H1 (cell line): ENCODE data around the gene EPN2. TPM values are rescaled to one million over a fixed set of nuclear protein-coding genes. Genes with fewer than 3 reads are reported as not detected.
A peak's percentile ranks its signal among the peaks of the same experiment; 100 is the strongest.

ENCODE experiments used
- CTCF ChIA-PET: fragments of 300-600 bp; sonication (Branson Sonifier 250); formaldehyde crosslinking; loops from one replicate; lab custom pipeline; 2021; ENCODE audit not compliant: partially characterized antibody; lab: Charles Lee
- POLR2A ChIA-PET: fragments of 300-600 bp; sonication (Branson Sonifier 250); formaldehyde crosslinking; loops from one replicate; lab custom pipeline; 2021; ENCODE audit warnings: inconsistent platforms; ENCODE audit not compliant: partially characterized antibody; lab: Charles Lee
- DNase-seq, 2 experiments: peaks; one replicate each; pipeline versions ENCODE4 v3.0.0 to v3.0.0-alpha.2; 2010 to 2022; ENCODE audit warnings: low spot score in 2 of 2, low read depth in 1 of 2, mixed read lengths in 1 of 2
- FAIRE-seq: peaks from 2 replicates; lab custom pipeline; 2011; peaks lifted over from hg19 to GRCh38; lab: Jason Lieb, UNC
- H2AFZ ChIP-seq: 2 replicates; pipeline ENCODE4 v1.8.1; 2012; ENCODE audit warnings: low read length, inconsistent platforms
- H2AK5ac ChIP-seq: 2 replicates; pipeline ENCODE4 v1.6.1; 2013; ENCODE audit warnings: low read depth, low read length
- H2BK120ac ChIP-seq: replicated peaks from 2 replicates; pipeline ENCODE3; 2013; ENCODE audit warnings: low read depth, low read length, inconsistent platforms
- H2BK12ac ChIP-seq: 2 replicates; pipeline ENCODE4 v1.6.1; 2013; ENCODE audit warnings: low read depth, low read length
- H2BK15ac ChIP-seq: 2 replicates; pipeline ENCODE4 v1.6.1; 2013; ENCODE audit warnings: low read length
- H2BK20ac ChIP-seq: 2 replicates; pipeline ENCODE4 v1.6.1; 2013; ENCODE audit warnings: low read length
- H2BK5ac ChIP-seq: 2 replicates; pipeline ENCODE4 v1.6.1; 2013; ENCODE audit warnings: low read depth, low read length
- H3K14ac ChIP-seq: 2 replicates; pipeline ENCODE4 v1.6.1; 2013; ENCODE audit warnings: inconsistent platforms; ENCODE audit not compliant: insufficient read length
- H3K18ac ChIP-seq: 2 replicates; pipeline ENCODE4 v1.6.1; 2013; ENCODE audit warnings: low read length; ENCODE audit errors: extremely low read depth
- H3K23ac ChIP-seq: 2 replicates; pipeline ENCODE4 v1.6.1; 2013; ENCODE audit warnings: inconsistent platforms; ENCODE audit not compliant: insufficient read length
- H3K23me2 ChIP-seq: 2 replicates; pipeline ENCODE4 v1.6.1; 2013; ENCODE audit warnings: low read depth, low read length
- H3K27ac ChIP-seq: 2 replicates; pipeline ENCODE4 v1.6.1; 2011; ENCODE audit warnings: low read depth, low read length, inconsistent platforms
- H3K27me3 ChIP-seq, 4 experiments: replicated peaks in 1 of 4; 1 replicate in 1 of 4; 2 replicates in 3 of 4; pipeline versions ENCODE4 v1.6.1 to v1.8.1; 2011 to 2013; ENCODE audit warnings: low read length in 3 of 4, mild to moderate bottlenecking in 3 of 4, inconsistent platforms in 2 of 4, mixed read lengths in 2 of 4, moderate library complexity in 1 of 4; ENCODE audit not compliant: control insufficient read depth in 3 of 4, insufficient read depth in 3 of 4; ENCODE audit errors: extremely low read depth in 1 of 4
- H3K36me3 ChIP-seq, 4 experiments: 2 replicates each; pipeline versions ENCODE4 v1.6.1 to v1.8.1; 2011 to 2013; ENCODE audit warnings: mild to moderate bottlenecking in 4 of 4, low read length in 3 of 4, moderate library complexity in 2 of 4, control low read depth in 1 of 4, inconsistent platforms in 1 of 4; ENCODE audit not compliant: insufficient read depth in 4 of 4, control insufficient read depth in 2 of 4
- H3K4ac ChIP-seq: replicated peaks from 2 replicates; pipeline ENCODE3; 2013; ENCODE audit warnings: low read length, low read depth, mixed read lengths, inconsistent platforms; ENCODE audit not compliant: insufficient read length
- H3K4me1 ChIP-seq, 4 experiments: replicated peaks in 1 of 4; 1 replicate in 1 of 4; 2 replicates in 3 of 4; pipeline versions ENCODE4 v1.6.1 to v1.8.1; 2011 to 2013; ENCODE audit warnings: low read length in 3 of 4, inconsistent platforms in 2 of 4, mixed read lengths in 1 of 4; ENCODE audit not compliant: insufficient read depth in 4 of 4, control insufficient read depth in 3 of 4
- H3K4me2 ChIP-seq, 2 experiments: 2 replicates each; pipeline versions ENCODE4 v1.6.1 to v1.8.1; 2011 to 2013; ENCODE audit warnings: low read depth in 2 of 2, low read length in 2 of 2, control low read depth in 1 of 2, inconsistent platforms in 1 of 2, mild to moderate bottlenecking in 1 of 2; ENCODE audit not compliant: insufficient read depth in 1 of 2
- H3K4me3 ChIP-seq, 4 experiments: fragments of 200-600, 300-600 bp in 1 of 4; sonication (generic), shearing (Covaris generic), sonication (Bioruptor Twin) in 1 of 4; 2 replicates each; pipeline versions ENCODE4 v1.5.1 to v1.8.1; 2011 to 2016; ENCODE audit warnings: low read length in 4 of 4, low read depth in 3 of 4, control low read depth in 2 of 4, inconsistent platforms in 2 of 4, mild to moderate bottlenecking in 2 of 4, mixed read lengths in 1 of 4, moderate library complexity in 1 of 4; ENCODE audit not compliant: insufficient read depth in 2 of 4; ENCODE audit errors: extremely low read depth in 1 of 4
- H3K56ac ChIP-seq: replicated peaks from 2 replicates; pipeline ENCODE3; 2013; ENCODE audit warnings: low read depth, mild to moderate bottlenecking, mixed read lengths, low read length, inconsistent platforms; ENCODE audit not compliant: insufficient read length
- H3K79me1 ChIP-seq: 2 replicates; pipeline ENCODE4 v1.6.1; 2013; ENCODE audit warnings: low read depth, low read length, control low read depth
- H3K79me2 ChIP-seq, 2 experiments: 2 replicates each; pipeline versions ENCODE4 v1.6.1 to v1.8.1; 2012 to 2013; ENCODE audit warnings: low read length in 2 of 2, mild to moderate bottlenecking in 2 of 2, inconsistent platforms in 1 of 2; ENCODE audit not compliant: insufficient read depth in 2 of 2, control insufficient read depth in 1 of 2
- H3K9ac ChIP-seq, 4 experiments: replicated peaks in 1 of 4; 1 replicate in 1 of 4; 2 replicates in 3 of 4; pipeline versions ENCODE4 v1.6.1 to v1.8.1; 2011 to 2013; ENCODE audit warnings: low read depth in 3 of 4, low read length in 3 of 4, control low read depth in 2 of 4, mild to moderate bottlenecking in 2 of 4, moderate library complexity in 2 of 4, inconsistent platforms in 1 of 4; ENCODE audit errors: extremely low read depth in 1 of 4
- H3K9me3 ChIP-seq, 2 experiments: 2 replicates each; pipeline versions ENCODE4 v1.6.1 to v1.8.1; 2012 to 2013; ENCODE audit warnings: mild to moderate bottlenecking in 2 of 2, moderate library complexity in 2 of 2, control low read depth in 1 of 2, inconsistent platforms in 1 of 2, low read depth in 1 of 2, low read length in 1 of 2, mixed read lengths in 1 of 2; ENCODE audit not compliant: insufficient read depth in 2 of 2
- H4K20me1 ChIP-seq, 2 experiments: replicated peaks in 1 of 2; 2 replicates each; pipeline versions ENCODE3 to v1.8.1; 2011 to 2013; ENCODE audit warnings: inconsistent platforms in 2 of 2, low read length in 2 of 2, mild to moderate bottlenecking in 1 of 2; ENCODE audit not compliant: insufficient read depth in 2 of 2, control insufficient read depth in 1 of 2
- H4K5ac ChIP-seq: 2 replicates; pipeline ENCODE4 v1.6.1; 2013; ENCODE audit warnings: low read length, low read depth, mixed read lengths, inconsistent platforms; ENCODE audit not compliant: insufficient read length
- H4K8ac ChIP-seq: 2 replicates; pipeline ENCODE4 v1.8.0; 2013; ENCODE audit warnings: mild to moderate bottlenecking, moderate library complexity, low read length, inconsistent platforms; ENCODE audit not compliant: insufficient read depth; ENCODE audit errors: extremely low read depth
- H4K91ac ChIP-seq: replicated peaks from 2 replicates; pipeline ENCODE3; 2013; ENCODE audit warnings: low read length, mixed read lengths, inconsistent platforms; ENCODE audit not compliant: insufficient read length
- BRCA1 ChIP-seq: IDR thresholded peaks from 2 replicates; pipeline ENCODE4 v1.6.1; 2012; ENCODE audit warnings: low read depth, low read length, improper control_type of control experiment
- EGR1 ChIP-seq: IDR thresholded peaks from 2 replicates; pipeline ENCODE4 v1.6.1; 2011; ENCODE audit warnings: low read depth, low read length, borderline replicate concordance
- GABPA ChIP-seq: IDR thresholded peaks from 2 replicates; pipeline ENCODE4 v1.6.1; 2011; ENCODE audit warnings: mild to moderate bottlenecking, low read length, moderate library complexity, borderline replicate concordance; ENCODE audit not compliant: insufficient read depth
- JUN ChIP-seq: IDR thresholded peaks from 2 replicates; pipeline ENCODE4 v1.6.1; 2011; ENCODE audit warnings: low read depth, mild to moderate bottlenecking, improper control_type of control experiment, low read length
- KDM5A ChIP-seq: fragments of 200-600 bp; IDR thresholded peaks from 2 replicates; pipeline ENCODE4 v1.7.1; 2012; ENCODE audit warnings: mild to moderate bottlenecking, low read length, inconsistent platforms, mixed read lengths
- POLR2AphosphoS5 ChIP-seq: IDR thresholded peaks from 2 replicates; pipeline ENCODE4 v1.6.1; 2011; ENCODE audit warnings: low read depth, low read length
- POU5F1 ChIP-seq: IDR thresholded peaks from 2 replicates; pipeline ENCODE4 v1.6.1; 2011; ENCODE audit warnings: low read depth, mild to moderate bottlenecking, low read length, moderate library complexity
- SIRT6 ChIP-seq: IDR thresholded peaks from one replicate; pipeline ENCODE4 v1.7.1; 2012; ENCODE audit warnings: low read length, inconsistent platforms
- SRF ChIP-seq: IDR thresholded peaks from 2 replicates; pipeline ENCODE4 v1.6.1; 2011; ENCODE audit warnings: mild to moderate bottlenecking, low read depth, low read length, moderate library complexity
- SUZ12 ChIP-seq: fragments of 200-600 bp; sonication (generic); IDR thresholded peaks from 2 replicates; pipeline ENCODE4 v1.6.1; 2012; ENCODE audit warnings: mild to moderate bottlenecking, inconsistent platforms, low read length, moderate library complexity, mixed read lengths
- TAF1 ChIP-seq: IDR thresholded peaks from 2 replicates; pipeline ENCODE4 v1.6.1; 2011; ENCODE audit warnings: mild to moderate bottlenecking, low read depth, low read length
- ZNF274 ChIP-seq: IDR thresholded peaks from 2 replicates; pipeline ENCODE4 v1.7.0; 2012; ENCODE audit warnings: low read length, borderline replicate concordance; ENCODE audit errors: extremely low read depth
- WGBS, 2 experiments: shearing (Covaris generic) in 1 of 2; methylation state at CpG; one replicate each; pipeline versions ENCODE4 v1.1.6 to v1.1.7; 2013 to 2015; ENCODE audit warnings: low lambda C conversion rate in 2 of 2, mixed read lengths in 2 of 2, inconsistent platforms in 1 of 2, low coverage in 1 of 2, missing lambda C conversion rate in 1 of 2; ENCODE audit not compliant: insufficient replicate concordance in 2 of 2, insufficient coverage in 1 of 2, insufficient read length in 1 of 2; ENCODE audit errors: extremely low coverage in 1 of 2, missing lambda C conversion rate in 1 of 2; 5-methylcytosine and 5-hydroxymethylcytosine counted together
- polyA plus RNA-seq, 7 experiments: library from polyadenylated mRNA; depleted of rRNA in 3 of 7; stranded (reverse) in 5 of 7; unstranded in 2 of 7; fragments of >200 nt in 5 of 7; fragments of 200-250 nt in 2 of 7; gene quantifications; 1 replicate in 5 of 7; 2 replicates in 1 of 7; 4 replicates in 1 of 7; pipeline versions ENCODE4 v1.2.1 to v1.2.3, GENCODE V29; 2011 to 2013; ENCODE audit warnings: missing spikeins in 2 of 7, mixed read lengths in 2 of 7
- total RNA-seq: library from RNA; stranded (reverse); fragmentation: NEBNext Ultra II Directional; extraction: Animal tissue kit (Norgen Biotek cat#: 25700); gene quantifications from 2 replicates; pipeline ENCODE4 v1.2.1, GENCODE V29; 2021
- TF ChIP-seq, protein P1 (sequence below): IDR thresholded peaks from 2 replicates; pipeline ENCODE4 v1.6.1; 2012; ENCODE audit warnings: inconsistent platforms

The EPN2 gene
- total and polyA plus RNA-seq, 2 of the 8 experiments (the other 6 are each of a cell fraction or from before 2014, with no cell fraction given): 28.7 to 55.8 TPM

DNA sequence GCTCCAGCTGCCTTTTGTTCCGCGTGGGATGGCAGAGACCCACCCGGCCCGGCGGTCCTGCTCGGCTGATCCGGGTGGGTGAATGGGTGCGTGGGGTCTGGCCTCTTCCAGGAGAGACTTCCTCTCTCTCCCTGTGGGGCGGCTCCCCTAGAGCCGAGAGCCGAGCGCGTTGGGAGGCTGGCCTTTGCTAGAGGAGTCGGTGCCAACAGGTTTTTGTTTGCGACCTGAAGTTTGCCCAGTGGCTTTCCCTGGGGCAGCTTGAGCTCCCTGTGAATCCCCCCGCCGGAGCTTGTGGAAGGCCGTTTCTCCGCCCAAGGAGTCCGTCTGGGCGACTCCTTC, 970 bp downstream of the EPN2 start:
- no peak overlapping the region for H2AFZ ChIP-seq
- no peak for FAIRE-seq
- H4K8ac ChIP-seq: peak overlapping the region; percentile 90
- TF ChIP-seq KDM5A (no peak), POLR2AphosphoS5 (no peak), POU5F1 (no peak), SRF (no peak), SIRT6 (no peak), TAF1 (no peak), BRCA1 (no peak), SUZ12 (no peak), ZNF274 (no peak), JUN (no peak), EGR1 (no peak), GABPA (no peak)
- TF ChIP-seq, protein P1, sequence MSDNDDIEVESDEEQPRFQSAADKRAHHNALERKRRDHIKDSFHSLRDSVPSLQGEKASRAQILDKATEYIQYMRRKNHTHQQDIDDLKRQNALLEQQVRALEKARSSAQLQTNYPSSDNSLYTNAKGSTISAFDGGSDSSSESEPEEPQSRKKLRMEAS: no peak

More for the DNA sequence above, 970 bp downstream of the EPN2 start:
- Histone ChIP-seq H4K5ac (peak overlapping the region; percentile 62), H4K20me1 (peaks cover 2 to 8% of the 10 kb centered on the region in 2 experiments), H3K23me2 (peaks cover 7% of the 10 kb centered on the region), H2BK15ac (0 out of 2 replicates have a peak overlapping the region, but pooled peaks have one; percentile 35), H3K18ac (peak overlapping the region; percentile 60), H3K4me2 (peak overlapping the region; percentile 78 to 92), H3K27me3 (no peaks in the 10 kb centered on the region), H3K4me1 (peaks cover 0 to 8% (median 5%) of the 10 kb centered on the region in 4 experiments; a peak in 5 of 7 replicates), H3K9me3 (no peaks in the 10 kb centered on the region), H2AK5ac (no peak overlapping the region), H3K4me3 (peak overlapping the region; percentile 86 to 97 (median 90)), H3K14ac (no peak overlapping the region), H3K23ac (no peak overlapping the region), H2BK5ac (peak overlapping the region; percentile 35; the same call in 1 of the 2 replicates), H3K9ac (peak overlapping the region; percentile 57 to 79 (median 64); a peak in 6 of 7 replicates), H3K56ac (no peak overlapping the region), H3K79me1 (peaks cover 7% of the 10 kb centered on the region), H2BK12ac (no peak overlapping the region), H3K36me3 (no peaks in the 10 kb centered on the region), H2BK20ac (no peak overlapping the region), H3K27ac (0 out of 2 replicates have a peak overlapping the region, but pooled peaks have one; percentile 68), H3K4ac (no peak overlapping the region), H4K91ac (no peak overlapping the region), H2BK120ac (no peak overlapping the region), H3K79me2 (peaks cover 5 to 47% of the 10 kb centered on the region in 2 experiments; a peak in 2 of 4 replicates)
- POLR2A ChIA-PET: interaction anchor here (1.6 kb wide), 1 partner anchor 9 kb away, joined by 7 read pairs; no protein-coding TSS in a partner anchor
- CTCF ChIA-PET: interaction anchor here (1.2 to 2.7 kb wide), 3 partner anchors 20 to 85 kb away, joined by 3 to 6 read pairs (median 3); no protein-coding TSS in a partner anchor
- DNase-seq: peak in 1 of 2 experiments; percentile 60
- WGBS, 2 experiments: 3% methylated on average over 18 of the region's 21 CpGs; no CpG with 5 or more reads in 1 of the 2 experiments
